ENCODE measurements around the gene DCAF10.
"Not testable (repeated sequence)": the region's sequence is repeated elsewhere in the genome, so short reads cannot be mapped to it uniquely, and the experiment has no call there.

The DCAF10 gene

DNA sequence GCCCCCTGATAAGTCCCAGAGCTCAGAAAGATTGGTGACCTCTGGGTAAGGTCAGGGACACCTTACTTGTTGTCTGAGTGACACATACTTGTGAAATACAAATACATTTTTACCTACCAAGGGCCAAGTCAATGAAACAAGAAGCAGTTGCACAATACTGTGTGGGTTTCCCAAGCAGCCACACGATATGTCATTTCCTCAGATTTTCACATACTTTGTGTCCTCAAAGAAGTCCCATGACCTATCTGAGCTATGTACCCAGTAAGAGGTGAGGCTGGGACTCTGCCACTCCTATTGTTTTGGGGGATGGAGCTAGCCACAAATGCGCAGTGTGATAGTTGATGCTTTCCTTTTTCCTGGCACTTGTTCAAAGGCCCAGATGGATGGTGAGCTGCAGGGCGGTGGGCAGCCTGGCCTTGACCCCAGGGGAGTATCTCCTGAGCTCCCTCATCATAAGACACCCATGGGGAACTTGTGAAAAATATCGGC lies 108.1 kb downstream of the DCAF10 start:
- H3K27me3 Mint-ChIP-seq = no peaks in the 10 kb centered on the region
- H3K27ac Mint-ChIP-seq (ENCODE audit: low read depth) = no peak overlapping the region
- H3K9me3 Mint-ChIP-seq = no peaks in the 10 kb centered on the region
- peaks cover 11% of the 10 kb centered on the region for H3K4me1 Mint-ChIP-seq
- DNase-seq (ENCODE audit: low spot score in 2 of 2) (no peak), ATAC-seq (replicated peaks; ENCODE audit: extremely low read depth, poor library complexity, severe bottlenecking) (no peak)
- no peak overlapping the region for H3K4me3 Mint-ChIP-seq
- H3K36me3 Mint-ChIP-seq (ENCODE audit: insufficient read depth) = peaks cover 6% of the 10 kb centered on the region

DNA sequence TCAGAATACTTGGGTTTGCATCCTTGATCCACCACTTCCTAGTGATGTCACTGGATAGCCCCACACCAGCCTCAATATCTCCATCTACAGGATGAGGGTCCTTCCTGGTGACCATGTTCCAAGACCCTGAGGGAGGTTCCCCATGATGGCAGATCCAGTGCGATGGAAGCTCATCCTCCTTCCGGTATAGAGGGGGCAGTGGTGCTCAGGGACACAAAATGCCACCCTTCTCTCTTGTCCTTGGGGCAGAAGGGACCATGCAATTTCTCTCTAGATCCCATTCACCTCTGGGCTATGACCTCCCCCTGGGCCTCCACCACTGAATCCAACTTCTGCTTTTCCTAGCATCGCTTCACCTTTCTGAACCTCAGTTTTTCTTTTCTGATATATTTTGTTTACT lies 108.7 kb downstream of the DCAF10 start:
- H3K4me3 Mint-ChIP-seq = no peak overlapping the region
- peaks cover 9% of the 10 kb centered on the region for H3K4me1 Mint-ChIP-seq
- H3K9me3 Mint-ChIP-seq = no peaks in the 10 kb centered on the region
- ATAC-seq (replicated peaks; ENCODE audit: extremely low read depth, poor library complexity, severe bottlenecking) (no peak), DNase-seq (ENCODE audit: low spot score in 2 of 2) (no peak)
- H3K36me3 Mint-ChIP-seq (ENCODE audit: insufficient read depth) = peaks cover 1% of the 10 kb centered on the region
- no peaks in the 10 kb centered on the region for H3K27me3 Mint-ChIP-seq
- no peak overlapping the region for H3K27ac Mint-ChIP-seq (ENCODE audit: low read depth)

DNA sequence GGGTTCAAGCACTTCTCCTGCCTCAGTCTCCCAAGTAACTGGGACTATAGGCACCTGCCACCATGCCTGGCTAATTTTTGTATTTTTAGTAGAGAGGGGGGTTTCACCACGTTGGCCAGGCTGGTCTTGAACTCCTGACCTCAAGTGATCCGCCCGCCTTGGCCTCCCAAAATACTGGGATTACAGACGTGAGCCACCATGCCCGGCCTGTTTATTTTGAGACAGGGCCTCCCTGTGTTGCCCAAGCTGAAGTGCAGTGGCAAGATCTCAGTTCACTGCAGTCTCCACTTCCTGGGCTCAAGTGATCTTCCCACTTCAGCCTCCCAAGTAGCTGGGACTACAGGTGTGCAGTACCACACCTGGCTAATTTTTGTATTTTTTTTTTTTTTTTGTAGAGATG lies 109.2 kb downstream of the DCAF10 start:
- not testable (repeated sequence) for H3K36me3 Mint-ChIP-seq (ENCODE audit: insufficient read depth); H3K9me3 Mint-ChIP-seq; H3K4me3 Mint-ChIP-seq; H3K27ac Mint-ChIP-seq (ENCODE audit: low read depth); DNase-seq (ENCODE audit: low spot score in 2 of 2); H3K27me3 Mint-ChIP-seq; H3K4me1 Mint-ChIP-seq; ATAC-seq (replicated peaks; ENCODE audit: extremely low read depth, poor library complexity, severe bottlenecking)

DNA sequence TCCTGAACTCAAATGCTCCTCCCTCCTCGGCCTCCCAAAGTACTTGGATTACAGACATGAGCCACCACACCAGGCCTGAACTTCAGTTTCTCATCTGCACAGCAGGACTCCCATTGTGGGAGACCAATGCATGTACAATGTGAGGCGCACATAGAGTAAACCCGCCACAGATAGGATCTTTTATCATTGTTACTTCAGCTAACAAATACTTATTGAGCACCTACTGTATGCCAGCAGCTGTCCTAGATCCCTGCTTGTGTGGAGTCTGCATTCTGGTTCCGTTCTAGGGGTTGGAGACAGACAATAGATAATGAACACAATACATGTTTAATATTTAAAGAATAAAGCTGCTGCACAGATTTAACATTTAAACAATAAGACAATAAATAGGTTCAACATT lies 109.7 kb downstream of the DCAF10 start:
- no peak overlapping the region for H3K4me3 Mint-ChIP-seq
- H3K27me3 Mint-ChIP-seq = no peaks in the 10 kb centered on the region
- H3K27ac Mint-ChIP-seq (ENCODE audit: low read depth) = no peak overlapping the region
- H3K9me3 Mint-ChIP-seq = no peaks in the 10 kb centered on the region
- ATAC-seq (replicated peaks; ENCODE audit: extremely low read depth, poor library complexity, severe bottlenecking) (no peak), DNase-seq (ENCODE audit: low spot score in 2 of 2) (no peak)
- H3K36me3 Mint-ChIP-seq (ENCODE audit: insufficient read depth) = no peaks in the 10 kb centered on the region
- H3K4me1 Mint-ChIP-seq = peaks cover 6% of the 10 kb centered on the region

DNA sequence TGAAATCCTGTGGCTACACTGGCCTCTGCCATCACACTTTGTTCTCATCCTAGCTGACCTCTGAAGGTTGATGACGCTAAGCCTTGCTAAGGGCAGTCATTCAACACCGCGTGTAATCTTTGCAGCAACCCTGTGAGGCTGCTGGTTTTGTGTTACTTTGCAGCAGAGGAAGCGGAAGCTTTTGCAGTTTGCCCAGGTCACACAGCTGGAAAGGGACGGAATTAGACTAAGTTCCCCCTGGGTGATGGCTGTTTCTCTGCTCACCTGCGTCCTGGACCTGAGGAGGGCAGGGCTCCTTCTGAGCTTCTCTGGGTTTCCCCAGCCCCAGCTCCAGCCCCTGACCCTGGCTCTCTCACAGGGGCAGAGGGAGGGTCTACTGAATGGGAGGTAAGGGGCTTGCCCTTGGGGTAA lies 110.7 kb downstream of the DCAF10 start:
- Mint-ChIP-seq H3K27ac (ENCODE audit: low read depth) (no peak overlapping the region), H3K27me3 (no peaks in the 10 kb centered on the region), H3K4me3 (no peak overlapping the region), H3K36me3 (ENCODE audit: insufficient read depth) (no peaks in the 10 kb centered on the region), H3K9me3 (no peaks in the 10 kb centered on the region), H3K4me1 (peaks cover 6% of the 10 kb centered on the region)
- DNase-seq (ENCODE audit: low spot score in 2 of 2) (no peak), ATAC-seq (replicated peaks; ENCODE audit: extremely low read depth, poor library complexity, severe bottlenecking) (no peak)

DNA sequence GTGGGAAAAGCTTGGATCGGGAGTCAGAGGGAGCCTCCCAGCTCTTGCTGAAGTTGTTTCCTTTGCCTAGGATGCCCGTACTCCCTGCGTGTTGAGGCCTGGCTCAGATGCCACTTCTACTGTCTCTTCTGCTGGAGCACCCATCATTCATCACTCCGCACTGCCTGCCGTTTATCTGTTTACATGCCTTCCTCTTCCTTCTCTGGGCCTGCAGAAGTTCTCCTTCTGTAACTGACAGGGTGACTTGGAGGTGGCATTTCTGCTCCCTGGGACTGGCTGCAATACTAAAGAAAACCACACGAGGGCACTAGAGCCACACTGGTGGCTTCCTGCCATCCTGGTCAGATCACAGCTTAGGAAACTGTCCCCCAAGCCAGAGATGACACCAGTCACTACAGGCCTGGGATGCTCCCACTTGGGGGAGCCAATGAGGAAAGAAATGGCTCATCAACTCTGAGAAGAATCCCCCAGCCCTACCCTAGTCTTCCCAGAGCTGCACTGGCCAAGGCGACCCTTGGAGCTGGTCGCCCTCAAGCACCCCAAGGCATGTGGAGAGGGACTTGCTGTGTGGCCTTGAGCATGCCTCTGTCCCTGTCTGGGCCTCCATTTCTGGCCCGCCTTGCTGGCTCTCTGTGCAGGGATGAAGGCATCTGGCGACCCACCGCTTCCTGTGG lies 113.0 kb downstream of the DCAF10 start:
- H3K4me1 Mint-ChIP-seq = peaks cover 6% of the 10 kb centered on the region
- H3K4me3 Mint-ChIP-seq = no peak overlapping the region
- H3K9me3 Mint-ChIP-seq = no peaks in the 10 kb centered on the region
- no peaks in the 10 kb centered on the region for H3K27me3 Mint-ChIP-seq
- no peaks in the 10 kb centered on the region for H3K36me3 Mint-ChIP-seq (ENCODE audit: insufficient read depth)
- DNase-seq (ENCODE audit: low spot score in 2 of 2) (peak; percentile 72 to 86), ATAC-seq (replicated peaks; ENCODE audit: extremely low read depth, poor library complexity, severe bottlenecking) (peak; percentile 71)
- H3K27ac Mint-ChIP-seq (ENCODE audit: low read depth) = no peak overlapping the region

DNA sequence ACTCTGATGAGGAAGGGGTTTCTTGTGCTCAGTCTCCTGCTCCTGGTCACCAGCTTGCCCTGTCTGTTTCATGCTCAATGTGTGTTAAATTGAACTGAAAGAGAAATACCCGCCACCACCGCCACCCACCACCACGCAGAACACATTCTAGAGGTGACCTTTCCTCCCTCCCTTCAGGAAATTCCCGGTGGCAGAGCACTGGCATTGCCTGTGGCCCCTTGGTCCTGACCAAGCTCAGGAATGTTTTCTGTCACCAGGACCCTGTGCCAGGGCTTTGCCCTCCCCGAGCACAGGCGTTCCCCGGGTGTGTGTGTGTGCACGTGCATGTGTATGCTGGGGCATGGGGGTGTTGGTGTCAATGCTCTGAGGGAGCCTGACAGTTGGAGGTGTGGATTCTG lies 113.6 kb downstream of the DCAF10 start:
- H3K27me3 Mint-ChIP-seq = no peaks in the 10 kb centered on the region
- H3K36me3 Mint-ChIP-seq (ENCODE audit: insufficient read depth) = no peaks in the 10 kb centered on the region
- no peaks in the 10 kb centered on the region for H3K9me3 Mint-ChIP-seq
- H3K27ac Mint-ChIP-seq (ENCODE audit: low read depth) = no peak overlapping the region
- H3K4me3 Mint-ChIP-seq = no peak overlapping the region
- DNase-seq (ENCODE audit: low spot score in 2 of 2) = no peak
- ATAC-seq (replicated peaks; ENCODE audit: extremely low read depth, poor library complexity, severe bottlenecking) = no peak
- H3K4me1 Mint-ChIP-seq = peaks cover 6% of the 10 kb centered on the region

DNA sequence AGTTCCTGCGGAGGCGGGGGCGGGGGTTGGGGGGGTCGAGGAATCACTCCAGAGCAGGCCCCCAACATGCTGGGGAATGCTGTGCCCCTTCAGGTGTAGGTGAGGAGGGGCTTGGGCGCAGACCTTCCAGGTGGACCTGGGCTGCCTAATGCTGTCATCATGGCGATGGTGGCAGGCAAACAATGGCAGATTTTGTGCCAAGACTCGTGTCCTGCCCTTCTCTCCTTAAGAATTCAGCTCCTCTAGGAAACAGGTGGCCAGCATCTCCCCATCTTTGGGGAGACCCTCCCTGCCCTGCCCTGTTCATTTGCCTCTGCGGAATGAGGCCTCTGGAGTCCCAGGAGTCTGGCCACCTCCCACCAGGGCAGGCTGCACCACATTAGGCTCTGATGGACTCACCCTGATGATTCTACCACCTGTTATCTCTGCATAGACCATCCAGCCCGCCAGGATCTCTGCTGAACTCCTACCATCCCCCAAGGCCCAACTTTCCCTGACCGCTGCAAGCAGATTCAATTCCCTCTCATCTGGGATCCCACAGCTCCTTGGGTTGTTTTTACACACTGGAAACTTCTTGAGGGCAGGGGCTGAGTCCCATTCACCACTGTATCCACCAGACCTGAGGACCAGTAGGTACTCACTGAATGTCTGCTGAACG lies 114.2 kb downstream of the DCAF10 start:
- no peak overlapping the region for H3K27ac Mint-ChIP-seq (ENCODE audit: low read depth)
- H3K4me3 Mint-ChIP-seq = no peak overlapping the region
- H3K9me3 Mint-ChIP-seq = no peaks in the 10 kb centered on the region
- ATAC-seq (replicated peaks; ENCODE audit: extremely low read depth, poor library complexity, severe bottlenecking) (no peak), DNase-seq (ENCODE audit: low spot score in 2 of 2) (no peak)
- no peaks in the 10 kb centered on the region for H3K36me3 Mint-ChIP-seq (ENCODE audit: insufficient read depth)
- H3K4me1 Mint-ChIP-seq = peaks cover 6% of the 10 kb centered on the region
- no peaks in the 10 kb centered on the region for H3K27me3 Mint-ChIP-seq

DNA sequence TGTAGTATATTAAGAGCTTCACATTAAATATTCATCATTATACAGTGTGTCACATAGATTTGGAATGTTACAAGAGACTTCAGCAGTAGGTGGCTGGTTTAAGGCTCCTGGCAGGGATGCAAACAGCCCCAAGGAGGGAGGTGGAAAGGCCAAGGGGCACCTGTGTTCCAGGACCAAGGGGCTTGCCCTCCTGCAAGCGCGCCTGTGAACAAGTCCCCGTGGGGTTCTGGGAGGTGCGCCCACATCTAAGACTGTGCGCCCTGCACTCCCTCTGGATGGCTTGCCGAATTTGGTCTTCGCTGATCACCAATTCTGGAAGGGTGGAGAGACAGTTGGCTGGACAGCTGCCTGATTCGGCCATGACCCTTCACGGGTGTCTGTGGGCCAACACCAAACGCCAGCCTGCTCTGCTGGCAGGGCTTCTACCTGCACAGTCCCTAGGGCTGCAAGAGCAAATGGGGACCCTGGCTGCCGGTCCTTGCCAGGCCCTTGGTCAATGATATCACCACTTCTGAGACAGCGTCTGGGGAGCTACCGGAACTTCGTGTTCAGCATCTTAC lies 115.4 kb downstream of the DCAF10 start:
- H3K9me3 Mint-ChIP-seq = no peaks in the 10 kb centered on the region
- H3K27me3 Mint-ChIP-seq = no peaks in the 10 kb centered on the region
- no peak overlapping the region for H3K4me3 Mint-ChIP-seq
- no peak for ATAC-seq (replicated peaks; ENCODE audit: extremely low read depth, poor library complexity, severe bottlenecking)
- no peak for DNase-seq (ENCODE audit: low spot score in 2 of 2)
- no peak overlapping the region for H3K27ac Mint-ChIP-seq (ENCODE audit: low read depth)
- H3K4me1 Mint-ChIP-seq = peaks cover 6% of the 10 kb centered on the region
- H3K36me3 Mint-ChIP-seq (ENCODE audit: insufficient read depth) = no peaks in the 10 kb centered on the region

DNA sequence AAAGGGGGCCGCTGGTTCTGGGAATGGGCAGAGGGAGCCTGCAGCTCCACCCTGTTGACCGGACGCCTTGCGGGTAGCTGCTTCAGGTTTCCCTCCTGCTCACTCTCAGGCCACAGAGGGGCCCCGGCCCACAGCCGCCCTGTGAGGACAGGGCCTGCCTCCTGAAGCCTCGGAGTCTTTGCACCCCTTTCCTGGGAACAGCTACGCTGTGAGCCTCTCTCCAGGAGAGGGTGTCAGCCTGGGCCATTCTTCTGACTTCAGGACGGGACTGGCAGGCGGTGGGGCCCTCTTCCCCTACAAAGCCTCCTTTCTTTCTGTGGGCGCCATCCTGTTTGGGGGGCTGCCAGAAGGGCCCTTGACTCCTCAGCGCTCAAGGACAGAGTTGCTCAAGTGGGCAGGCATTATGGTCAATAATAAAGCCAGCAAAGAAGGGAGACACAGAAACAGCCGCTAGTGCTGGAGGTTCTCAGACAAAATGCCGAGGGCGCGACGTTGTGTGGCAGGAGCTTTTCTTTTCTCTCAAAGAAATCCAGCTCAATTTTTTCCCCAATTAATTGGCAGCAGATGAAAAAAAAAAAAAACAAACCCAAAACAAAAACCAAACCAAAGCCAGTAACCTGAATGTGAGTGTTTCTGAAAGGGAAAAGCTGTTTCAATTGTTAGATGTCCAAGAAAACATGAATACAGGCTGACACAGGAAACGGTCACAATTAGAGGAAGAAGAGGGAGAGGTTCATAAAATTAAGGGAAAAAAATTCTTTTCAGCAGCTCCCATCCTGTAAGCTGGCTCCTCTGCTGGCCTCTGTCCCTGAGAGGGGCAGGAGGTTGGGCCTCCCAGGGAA lies 116.1 kb downstream of the DCAF10 start:
- H3K36me3 Mint-ChIP-seq (ENCODE audit: insufficient read depth) = no peaks in the 10 kb centered on the region
- H3K9me3 Mint-ChIP-seq = no peaks in the 10 kb centered on the region
- H3K4me1 Mint-ChIP-seq = peaks cover 6% of the 10 kb centered on the region
- peaks cover 3% of the 10 kb centered on the region for H3K27me3 Mint-ChIP-seq
- DNase-seq (ENCODE audit: low spot score in 2 of 2) (no peak), ATAC-seq (replicated peaks; ENCODE audit: extremely low read depth, poor library complexity, severe bottlenecking) (no peak)
- H3K27ac Mint-ChIP-seq (ENCODE audit: low read depth) = no peak overlapping the region
- no peak overlapping the region for H3K4me3 Mint-ChIP-seq

Measured in central memory CD8-positive, alpha-beta T cell (primary cell).